Rectal smooth muscle tissue (tissue), 1 donor: ENCODE measurements around the gene TSC2.
"Not testable (repeated sequence)": the region's sequence is repeated elsewhere in the genome, so short reads cannot be mapped to it uniquely, and the experiment has no call there.

Experiments
- H3K27ac ChIP-seq: one replicate; pipeline ENCODE4 v1.7.0; 2013; ENCODE audit warnings: low read depth, low read length, inconsistent platforms
- H3K27me3 ChIP-seq: one replicate; pipeline ENCODE4 v1.7.0; 2013; ENCODE audit warnings: low read length; ENCODE audit not compliant: control insufficient read depth, insufficient read depth
- H3K36me3 ChIP-seq: one replicate; pipeline ENCODE4 v1.7.0; 2013; ENCODE audit warnings: low read length; ENCODE audit not compliant: control insufficient read depth, insufficient read depth
- H3K4me1 ChIP-seq: one replicate; pipeline ENCODE4 v1.7.0; 2013; ENCODE audit warnings: low read length; ENCODE audit not compliant: control insufficient read depth, insufficient read depth
- H3K4me3 ChIP-seq: one replicate; pipeline ENCODE4 v1.7.0; 2013; ENCODE audit warnings: low read length
- H3K9ac ChIP-seq: one replicate; pipeline ENCODE4 v1.7.0; 2013; ENCODE audit warnings: low read length

The TSC2 gene

DNA sequence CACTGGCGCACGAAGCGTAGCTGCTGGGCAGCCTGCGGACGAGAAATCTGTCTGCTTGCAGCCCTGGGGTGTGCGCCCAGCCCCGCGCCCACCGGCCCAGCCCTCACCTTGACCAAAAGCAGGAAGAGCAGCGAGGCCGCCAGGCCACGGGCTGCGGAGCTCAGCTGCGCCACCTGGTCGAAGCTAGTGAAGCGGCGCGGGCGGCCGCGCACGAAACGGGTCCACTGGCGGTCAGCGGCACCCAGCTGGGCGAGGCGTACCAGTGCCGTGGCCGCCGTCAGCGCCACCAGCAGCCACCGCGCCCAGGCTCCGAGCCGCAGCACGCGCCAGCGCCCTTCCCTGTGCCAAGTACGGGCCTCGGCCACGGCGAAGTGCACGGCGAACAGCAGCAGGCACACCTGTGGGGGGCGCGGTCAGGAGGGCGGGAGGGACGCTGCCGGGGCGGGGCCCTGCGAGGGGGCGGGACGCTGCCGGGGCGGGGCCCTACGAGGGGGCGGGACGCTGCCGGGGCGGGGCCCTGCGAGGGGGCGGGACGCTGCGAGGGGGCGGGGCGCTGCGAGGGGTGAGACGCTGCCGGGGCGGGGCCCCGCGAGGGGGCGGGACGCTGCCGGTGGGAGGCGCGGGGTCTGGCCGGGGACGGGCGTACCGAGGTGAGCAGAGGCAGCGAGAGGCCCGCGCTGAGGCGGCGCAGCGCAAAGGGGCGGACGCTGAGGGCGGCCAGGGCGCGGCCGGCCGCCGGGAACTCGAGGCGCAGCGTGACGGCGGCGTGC is 43.2 kb downstream of the TSC2 start:
- H3K9ac ChIP-seq: peak overlapping the region; percentile 61
- H3K27ac ChIP-seq: peak overlapping the region; percentile 81
- H3K27me3 ChIP-seq: no peaks in the 10 kb centered on the region
- peak overlapping the region; percentile 57 for H3K4me3 ChIP-seq
- peaks cover 12% of the 10 kb centered on the region for H3K4me1 ChIP-seq
- H3K36me3 ChIP-seq: peaks cover 63% of the 10 kb centered on the region

DNA sequence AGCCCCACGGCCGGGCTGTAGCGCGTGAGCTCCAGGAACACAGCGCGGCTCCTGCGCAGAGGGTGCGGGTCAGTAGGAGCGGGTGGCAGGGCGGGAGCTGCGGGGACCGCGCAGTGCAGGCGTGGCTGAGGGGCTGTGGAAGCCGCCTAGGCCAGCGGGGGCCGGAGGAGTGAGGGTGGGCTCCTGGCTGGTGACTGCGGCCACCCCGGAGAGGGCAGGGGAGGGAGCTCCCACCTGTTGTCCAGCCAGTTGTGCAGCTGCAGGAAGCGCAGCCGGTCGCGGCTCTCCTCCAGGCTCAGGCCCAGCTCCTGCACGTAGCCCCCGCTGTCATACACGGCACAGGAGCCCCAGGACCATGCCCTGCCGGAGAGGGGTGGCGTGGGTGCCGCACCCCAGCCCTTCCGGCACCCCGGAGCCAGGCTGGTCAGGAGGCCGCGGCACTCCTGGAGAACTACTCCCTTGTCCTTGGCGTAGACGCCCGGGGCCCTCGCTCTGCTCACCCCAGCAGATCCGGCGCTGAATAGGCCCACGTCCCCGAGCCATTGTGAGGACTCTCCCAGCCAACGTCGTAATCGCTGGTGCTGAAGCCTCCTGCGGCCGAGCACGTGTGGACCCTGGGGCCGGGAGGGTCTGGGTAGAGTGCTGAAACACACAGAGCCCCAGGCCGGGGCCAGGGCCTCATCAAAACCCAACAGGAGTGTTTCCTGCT is 43.9 kb downstream of the TSC2 start:
- Histone ChIP-seq H3K9ac (no peak overlapping the region), H3K27ac (peak overlapping the region; percentile 81), H3K4me3 (peak overlapping the region; percentile 57), H3K27me3 (no peaks in the 10 kb centered on the region), H3K4me1 (peaks cover 12% of the 10 kb centered on the region), H3K36me3 (peaks cover 59% of the 10 kb centered on the region)

DNA sequence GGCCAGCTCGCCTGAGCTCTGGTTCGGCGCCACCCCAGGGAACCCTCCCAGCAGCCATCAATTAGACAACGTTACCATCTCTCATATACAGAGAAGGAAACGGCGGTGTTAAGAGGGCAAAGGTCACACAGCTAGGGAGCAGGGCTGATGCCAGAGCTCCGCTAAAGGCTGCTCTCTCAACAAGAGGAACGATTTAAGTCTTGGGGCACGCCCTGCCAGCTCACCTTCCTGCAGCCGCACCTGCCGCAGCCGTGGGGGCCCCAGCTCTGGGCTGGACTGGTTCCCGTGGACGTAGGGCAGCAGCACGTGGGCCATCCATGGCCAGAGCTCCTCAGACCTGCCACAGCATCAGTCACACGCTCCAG is 44.5 kb downstream of the TSC2 start:
- peak overlapping the region; percentile 57 for H3K4me3 ChIP-seq
- H3K4me1 ChIP-seq: peaks cover 12% of the 10 kb centered on the region
- peaks cover 56% of the 10 kb centered on the region for H3K36me3 ChIP-seq
- H3K27me3 ChIP-seq: no peaks in the 10 kb centered on the region
- no peak overlapping the region for H3K9ac ChIP-seq
- peak overlapping the region; percentile 81 for H3K27ac ChIP-seq

DNA sequence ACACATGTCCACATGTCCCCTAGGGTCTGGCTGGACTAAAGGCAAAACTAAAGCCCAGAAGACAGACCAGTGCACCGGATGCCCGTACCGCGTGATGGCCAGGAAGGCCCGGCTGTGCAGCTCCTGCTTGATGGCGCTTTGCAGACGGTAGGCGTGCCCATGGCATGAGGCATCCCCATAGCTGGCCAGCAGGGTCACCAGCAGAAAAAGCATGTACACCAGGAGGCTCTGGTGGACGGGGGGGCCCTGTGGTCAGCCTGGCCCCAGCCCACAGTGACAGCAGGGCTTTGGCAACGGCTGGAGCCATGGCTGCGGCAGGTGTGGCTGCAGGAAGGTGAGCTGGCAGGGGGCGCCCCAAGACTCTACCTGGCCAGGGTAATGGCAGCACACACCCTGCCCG is 45.1 kb downstream of the TSC2 start:
- Histone ChIP-seq H3K27ac (peak overlapping the region; percentile 81), H3K36me3 (peaks cover 56% of the 10 kb centered on the region), H3K4me1 (peaks cover 12% of the 10 kb centered on the region), H3K9ac (no peak overlapping the region), H3K4me3 (no peak overlapping the region), H3K27me3 (no peaks in the 10 kb centered on the region)

DNA sequence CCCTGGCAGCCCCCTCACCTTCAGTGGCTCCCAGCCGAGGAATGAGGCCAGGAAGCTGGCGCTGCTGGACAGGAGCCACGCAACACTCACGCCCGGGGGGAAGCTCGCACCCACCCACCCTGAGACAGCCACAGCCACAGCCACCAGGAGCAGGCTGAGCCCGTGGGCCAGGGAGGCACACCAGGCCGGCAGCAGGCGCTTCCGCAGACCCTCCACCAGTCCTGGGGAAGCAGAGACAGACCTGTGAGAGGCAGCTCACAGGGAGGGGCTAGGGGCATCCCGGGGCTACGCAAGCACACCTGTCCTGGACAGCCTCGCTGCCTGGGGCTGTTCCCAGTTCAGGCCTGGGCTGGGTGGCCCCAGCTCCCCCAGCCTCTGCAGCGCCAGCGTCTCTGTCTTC is 46.0 kb downstream of the TSC2 start:
- no peaks in the 10 kb centered on the region for H3K27me3 ChIP-seq
- H3K9ac ChIP-seq: no peak overlapping the region
- peaks cover 12% of the 10 kb centered on the region for H3K4me1 ChIP-seq
- H3K27ac ChIP-seq: no peak overlapping the region
- peaks cover 50% of the 10 kb centered on the region for H3K36me3 ChIP-seq
- H3K4me3 ChIP-seq: no peak overlapping the region

DNA sequence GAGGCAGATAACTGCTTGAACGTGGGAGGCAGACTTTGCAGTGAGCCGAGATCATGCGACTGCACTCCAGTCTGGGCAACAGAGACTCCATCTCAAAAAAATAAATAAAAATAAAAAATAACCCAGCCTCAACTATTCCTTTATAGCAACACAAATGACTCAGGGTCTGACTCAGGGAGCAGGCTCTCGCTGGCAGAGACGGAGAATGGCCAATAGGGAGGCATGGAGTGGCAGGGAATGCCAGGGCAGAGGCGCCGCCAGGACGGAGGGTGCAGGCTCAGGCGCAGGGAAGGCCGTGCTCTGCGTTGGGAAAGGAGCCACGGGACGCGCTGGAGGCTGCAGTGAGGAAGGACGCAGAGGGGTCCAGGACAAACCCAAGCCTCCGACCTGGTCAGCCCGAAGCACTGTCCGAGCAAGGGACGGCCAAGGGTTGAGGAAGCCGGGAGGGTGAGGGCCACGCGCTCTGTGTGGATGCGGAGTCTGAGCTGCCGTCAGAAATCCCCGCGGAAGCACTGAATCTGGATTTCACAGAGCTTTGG is 47.6 kb downstream of the TSC2 start:
- Histone ChIP-seq H3K4me3 (no peak overlapping the region), H3K27me3 (no peaks in the 10 kb centered on the region), H3K27ac (no peak overlapping the region), H3K4me1 (peaks cover 12% of the 10 kb centered on the region), H3K36me3 (peaks cover 41% of the 10 kb centered on the region), H3K9ac (no peak overlapping the region)

DNA sequence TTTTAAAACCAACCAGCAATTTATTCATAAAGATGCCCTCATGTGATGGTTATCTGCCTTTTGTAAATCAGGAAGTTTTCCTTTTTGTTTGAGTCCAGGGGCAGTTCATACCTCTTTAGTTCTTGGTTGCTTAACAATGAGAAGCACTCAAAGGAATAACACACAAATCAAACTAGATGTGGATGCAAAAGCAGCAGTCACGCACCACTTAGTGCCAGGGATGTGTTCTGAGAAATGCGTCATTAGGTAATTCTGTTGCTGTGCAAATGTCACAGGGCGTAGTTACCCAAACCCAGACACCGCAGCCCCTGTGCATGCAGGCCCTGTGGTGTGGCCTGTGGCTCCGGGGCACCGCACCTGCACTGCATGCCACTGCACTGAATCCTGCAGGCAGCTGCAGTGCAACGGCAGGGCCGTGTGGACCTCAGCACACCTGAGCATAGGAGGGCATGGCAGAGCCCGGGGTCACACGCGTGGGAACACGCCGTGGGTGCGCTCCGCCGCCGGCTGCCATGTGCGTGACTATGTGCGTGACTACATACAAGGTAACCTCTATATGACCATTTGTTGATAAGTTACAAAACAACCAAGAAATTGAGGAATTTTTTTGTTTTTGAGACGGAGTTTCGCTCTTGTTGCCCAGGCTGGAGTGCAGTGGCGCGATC is 48.3 kb downstream of the TSC2 start:
- peaks cover 12% of the 10 kb centered on the region for H3K4me1 ChIP-seq
- H3K27ac ChIP-seq: no peak overlapping the region
- peaks cover 38% of the 10 kb centered on the region for H3K36me3 ChIP-seq

DNA sequence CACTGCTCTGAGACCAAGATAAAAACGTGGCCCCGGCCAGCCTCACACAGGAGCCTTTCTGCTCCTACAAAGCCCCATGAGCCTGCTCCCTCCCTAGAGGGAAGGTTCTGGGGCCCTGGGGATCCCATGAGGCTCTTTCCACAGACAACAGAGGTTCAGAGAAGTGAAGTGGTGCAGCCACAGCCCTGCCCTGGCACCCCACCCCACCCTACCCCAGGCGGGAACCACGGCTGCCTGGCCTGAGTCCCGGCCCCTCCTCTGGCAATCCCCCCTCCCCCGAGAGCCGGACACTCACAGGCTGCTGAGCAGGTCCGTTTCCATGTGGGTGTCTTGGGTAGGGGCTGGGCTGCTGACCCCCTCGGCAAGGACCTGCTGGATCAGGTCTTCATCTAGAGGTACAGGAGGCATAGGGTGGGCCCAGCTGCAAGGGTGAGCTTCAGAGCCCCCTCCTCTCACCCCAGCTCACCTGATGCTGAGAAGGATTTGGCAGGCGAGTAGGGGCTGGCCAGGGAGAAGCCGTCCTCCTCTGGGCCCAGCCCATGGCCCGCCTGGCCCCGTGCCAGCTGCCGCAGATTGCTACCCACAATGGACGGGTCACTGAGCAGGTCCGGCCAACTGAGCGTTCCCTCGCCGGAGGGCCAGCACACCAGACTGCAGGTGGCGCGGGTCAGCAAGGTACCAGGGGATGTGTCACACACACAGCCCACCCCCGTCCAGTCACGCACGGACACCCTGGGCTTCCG is 49.2 kb downstream of the TSC2 start:
- Histone ChIP-seq H3K9ac (no peak overlapping the region), H3K4me3 (no peak overlapping the region), H3K27ac (no peak overlapping the region), H3K4me1 (peaks cover 6% of the 10 kb centered on the region), H3K27me3 (no peaks in the 10 kb centered on the region), H3K36me3 (peaks cover 37% of the 10 kb centered on the region)

More for the DNA sequence above, 48.3 kb downstream of the TSC2 start:
- Histone ChIP-seq H3K4me3 (no peak overlapping the region), H3K9ac (no peak overlapping the region), H3K27me3 (no peaks in the 10 kb centered on the region)

DNA sequence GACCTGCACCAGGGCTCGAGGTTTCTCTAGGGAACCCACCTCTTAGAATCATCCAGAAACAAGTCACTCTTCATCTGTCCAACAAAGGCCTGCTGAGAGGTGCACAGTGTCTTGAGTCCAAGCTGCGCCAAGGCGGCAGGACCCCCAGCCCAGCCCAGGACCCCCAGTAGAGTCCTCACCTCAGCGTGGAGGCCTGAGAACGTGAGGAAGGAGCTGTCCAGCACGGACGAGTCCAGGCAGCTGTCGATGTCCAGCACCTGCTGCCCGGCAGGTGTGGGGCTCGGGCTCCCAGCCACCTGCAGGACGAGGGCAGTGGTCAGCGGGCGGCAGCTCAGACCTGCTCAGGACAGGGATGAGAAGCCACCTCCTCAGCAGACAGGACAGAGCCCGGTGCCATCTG is 49.9 kb downstream of the TSC2 start:
- H3K27me3 ChIP-seq, H3K4me1 ChIP-seq, H3K27ac ChIP-seq, H3K9ac ChIP-seq, H3K4me3 ChIP-seq: not testable (repeated sequence)
- peaks cover 34% of the 10 kb centered on the region for H3K36me3 ChIP-seq

DNA sequence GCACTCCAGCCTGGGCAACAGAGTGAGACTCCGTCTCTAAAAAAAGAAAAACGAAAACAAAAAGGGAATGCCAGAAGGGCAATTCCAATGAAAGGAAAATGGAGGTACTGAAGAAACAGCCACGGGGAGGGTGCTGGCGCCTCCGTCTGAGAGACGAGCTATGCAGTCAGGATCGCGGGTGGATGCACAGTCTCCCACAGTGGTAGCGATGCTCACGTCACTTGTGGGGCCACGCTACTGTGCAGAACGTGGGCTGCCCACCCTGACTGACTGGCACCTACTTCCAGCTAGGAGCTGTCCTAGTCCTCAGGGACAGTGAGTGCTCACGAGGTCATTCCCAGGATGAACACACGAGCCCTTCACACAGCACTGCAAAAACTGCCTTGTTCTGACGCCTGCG is 53.8 kb downstream of the TSC2 start:
- H3K4me1 ChIP-seq, H3K27ac ChIP-seq, H3K27me3 ChIP-seq, H3K36me3 ChIP-seq, H3K4me3 ChIP-seq, H3K9ac ChIP-seq: not testable (repeated sequence)

DNA sequence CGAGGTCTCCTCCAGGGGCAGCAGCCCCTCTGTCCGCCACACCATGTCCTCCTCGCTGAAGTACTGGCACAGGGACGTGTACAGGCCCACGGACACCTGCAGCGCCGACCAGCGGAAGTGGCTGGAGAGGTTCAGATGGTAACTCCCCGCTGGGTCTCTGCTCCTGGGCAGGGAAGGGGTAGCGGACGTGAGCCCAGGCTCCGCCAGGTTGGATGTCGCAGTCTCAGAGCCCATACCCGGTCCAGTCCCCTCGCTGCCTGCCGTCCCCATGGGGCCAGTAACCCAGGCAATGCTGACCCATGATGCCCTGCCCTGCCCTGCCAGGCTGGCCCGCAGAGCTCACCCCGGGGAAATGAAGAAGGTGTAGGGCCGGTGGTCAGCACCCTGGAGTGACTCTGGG is 54.7 kb downstream of the TSC2 start:
- Histone ChIP-seq H3K27me3 (no peaks in the 10 kb centered on the region), H3K4me3 (no peak overlapping the region), H3K4me1 (no peaks in the 10 kb centered on the region), H3K36me3 (peaks cover 10% of the 10 kb centered on the region), H3K9ac (no peak overlapping the region), H3K27ac (no peak overlapping the region)

DNA sequence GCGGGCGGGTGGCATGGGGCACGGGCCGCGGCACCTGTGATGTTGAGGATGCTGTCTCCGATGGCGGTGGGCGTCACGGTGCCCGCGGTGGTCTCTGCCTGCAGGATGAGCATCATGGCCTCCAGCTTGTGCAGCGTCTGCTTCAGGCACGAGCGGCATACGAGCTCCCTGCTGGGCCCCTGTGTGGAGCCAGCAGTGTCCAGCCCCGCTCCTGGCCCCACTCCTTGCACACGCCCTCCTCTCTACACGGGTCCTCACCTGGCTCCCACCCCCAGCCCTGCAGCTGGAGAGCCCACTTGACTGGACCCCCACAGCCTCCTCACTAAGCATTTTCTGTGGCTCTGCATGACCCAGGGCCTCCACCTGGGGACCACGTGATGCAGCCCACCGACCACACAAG is 56.7 kb downstream of the TSC2 start:
- H3K9ac ChIP-seq, H3K27ac ChIP-seq, H3K4me1 ChIP-seq, H3K4me3 ChIP-seq, H3K27me3 ChIP-seq: not testable (repeated sequence)
- peaks cover 14% of the 10 kb centered on the region for H3K36me3 ChIP-seq
